HCT116 (cell line): Measurements from ENCODE around the gene NALCN. TPM values are rescaled to one million over a fixed set of nuclear protein-coding genes. Genes with fewer than 3 reads are reported as not detected.

ENCODE experiments used
- ATAC-seq: fragments of 200-7000 bp; cut with Tn5 transposase; 2 replicates; pipeline ENCODE4 v1.9.1; 2020; ENCODE audit warnings: mild to moderate bottlenecking, moderate library complexity
- BruUV-seq: library from RNA; stranded (reverse); fragments of 400-500 nt; replicated peaks from 2 replicates; lab custom pipeline; 2021; lab: Mats Ljungman, UMichigan
- CTCF ChIA-PET: fragments of 300-600 bp; sonication (Branson Sonifier 250); formaldehyde crosslinking; loops from one replicate; lab custom pipeline; 2021; ENCODE audit warnings: antibody characterized with exemption; lab: Charles Lee
- POLR2A ChIA-PET: fragments of 300-600, 350-600 bp; sonication (Branson Sonifier 250); formaldehyde crosslinking; loops from one replicate; lab custom pipeline; 2021; ENCODE audit warnings: antibody characterized with exemption; lab: Charles Lee
- RAD21 ChIA-PET, 2 experiments: fragments of 300-600 bp; sonication (Branson Sonifier 250); formaldehyde crosslinking; loops; one replicate each; lab custom pipeline; 2023; ENCODE audit warnings: low total read pairs in 2 of 2; ENCODE audit not compliant: uncharacterized antibody in 2 of 2, unreplicated experiment in 2 of 2, low non-redundant PET in 1 of 2; lab: Charles Lee
- DNase-seq: peaks from one replicate; pipeline ENCODE4 v3.0.0-alpha.2; 2010; ENCODE audit warnings: low read depth, low spot score
- H2AFZ ChIP-seq: fragments of 200-600 bp; shearing (Covaris generic), sonication (generic); 2 replicates; pipeline ENCODE4 v1.6.1; 2017; ENCODE audit warnings: low read depth, mixed run types, mixed read lengths, antibody characterized with exemption, low read length; ENCODE audit not compliant: poor library complexity, severe bottlenecking
- H3K27ac ChIP-seq: 2 replicates; pipeline ENCODE4 v1.5.1; 2012; ENCODE audit warnings: low read depth, low read length
- H3K27me3 ChIP-seq: fragments of 200-600 bp; sonication (generic); 2 replicates; pipeline ENCODE4 v1.6.1; 2016; ENCODE audit warnings: mixed run types, low read length, mixed read lengths; ENCODE audit not compliant: insufficient read depth
- H3K36me3 ChIP-seq, 2 experiments: fragments of 200-500 bp in 1 of 2; fragments of 200-600 bp in 1 of 2; sonication (Bioruptor generic) in 1 of 2; sonication (generic) in 1 of 2; 2 replicates each; pipeline versions ENCODE4 v1.5.1 to v1.6.1; 2014 to 2016; ENCODE audit warnings: low read length in 2 of 2, inconsistent platforms in 1 of 2, mixed read lengths in 1 of 2, mixed run types in 1 of 2; ENCODE audit not compliant: insufficient read depth in 2 of 2, control insufficient read depth in 1 of 2
- H3K4me1 ChIP-seq, 2 experiments: fragments of 200-600 bp in 1 of 2; sonication (generic) in 1 of 2; 2 replicates each; pipeline versions ENCODE4 v1.5.1 to v1.6.1; 2012 to 2017; ENCODE audit warnings: low read length in 2 of 2, inconsistent platforms in 1 of 2, mild to moderate bottlenecking in 1 of 2, mixed read lengths in 1 of 2, mixed run types in 1 of 2, moderate library complexity in 1 of 2; ENCODE audit not compliant: insufficient read depth in 2 of 2, control insufficient read depth in 1 of 2
- H3K4me2 ChIP-seq: fragments of 200-600 bp; sonication (generic); 2 replicates; pipeline ENCODE4 v1.6.1; 2017; ENCODE audit warnings: mixed run types, low read length, mixed read lengths
- H3K4me3 ChIP-seq, 2 experiments: fragments of 200-600 bp in 1 of 2; sonication (generic) in 1 of 2; replicated peaks in 1 of 2; 2 replicates each; pipeline ENCODE4 v1.5.1; 2011 to 2016; ENCODE audit warnings: low read length in 2 of 2, control low read depth in 1 of 2, low read depth in 1 of 2, mild to moderate bottlenecking in 1 of 2, mixed read lengths in 1 of 2, mixed run types in 1 of 2
- H3K79me2 ChIP-seq: fragments of 200-600 bp; sonication (generic); 2 replicates; pipeline ENCODE4 v1.6.1; 2017; ENCODE audit warnings: mild to moderate bottlenecking, mixed run types, low read length, moderate library complexity, mixed read lengths; ENCODE audit not compliant: insufficient read depth
- H3K9ac ChIP-seq: fragments of 200-600 bp; sonication (generic); 2 replicates; pipeline ENCODE4 v1.6.1; 2016; ENCODE audit warnings: low read length, mixed read lengths
- H3K9me2 ChIP-seq: fragments of 200-600 bp; sonication (generic), shearing (Covaris generic); 2 replicates; pipeline ENCODE4 v1.6.1; 2017; ENCODE audit warnings: mixed run types, mild to moderate bottlenecking, moderate library complexity; ENCODE audit not compliant: insufficient read depth
- H3K9me3 ChIP-seq, 2 experiments: fragments of 200-500 bp in 1 of 2; fragments of 200-600 bp in 1 of 2; sonication (Bioruptor generic) in 1 of 2; sonication (generic) in 1 of 2; 2 replicates each; pipeline ENCODE4 v1.6.1; 2014 to 2017; ENCODE audit warnings: low read length in 2 of 2, mixed read lengths in 2 of 2, inconsistent platforms in 1 of 2, low read depth in 1 of 2, mild to moderate bottlenecking in 1 of 2, mixed run types in 1 of 2, moderate library complexity in 1 of 2; ENCODE audit not compliant: control insufficient read depth in 1 of 2, insufficient read depth in 1 of 2
- H4K20me1 ChIP-seq: fragments of 200-600 bp; sonication (generic), shearing (Covaris generic); 2 replicates; pipeline ENCODE4 v1.6.1; 2017; ENCODE audit warnings: mixed run types, mild to moderate bottlenecking, moderate library complexity; ENCODE audit not compliant: insufficient read depth
- CBX3 ChIP-seq: IDR thresholded peaks from 2 replicates; pipeline ENCODE4 v1.6.1; 2012; ENCODE audit warnings: low read depth
- EGR1 ChIP-seq: IDR thresholded peaks from 2 replicates; pipeline ENCODE4 v1.6.1; 2012; ENCODE audit warnings: low read depth
- ELF1 ChIP-seq: IDR thresholded peaks from 2 replicates; pipeline ENCODE4 v1.6.1; 2012; ENCODE audit warnings: low read depth, borderline replicate concordance
- EZH2phosphoT487 ChIP-seq: fragments of 200-600 bp; IDR thresholded peaks from 2 replicates; pipeline ENCODE4 v1.6.1; 2018; ENCODE audit warnings: antibody characterized with exemption, borderline replicate concordance
- JUND ChIP-seq: IDR thresholded peaks from 2 replicates; pipeline ENCODE4 v1.6.1; 2012
- POLR2A ChIP-seq: IDR thresholded peaks from 2 replicates; pipeline ENCODE4 v1.7.0; 2011; ENCODE audit warnings: borderline replicate concordance; ENCODE audit not compliant: insufficient read depth, insufficient read length; ENCODE audit errors: extremely low read depth
- SIN3A ChIP-seq: IDR thresholded peaks from 2 replicates; pipeline ENCODE4 v1.6.1; 2012; ENCODE audit warnings: low read depth
- TCF7L2 ChIP-seq: IDR thresholded peaks from 2 replicates; pipeline ENCODE4 v1.7.0; 2011; ENCODE audit warnings: borderline replicate concordance, inconsistent platforms; ENCODE audit not compliant: insufficient read depth, insufficient read length; ENCODE audit errors: extremely low read depth
- YY1 ChIP-seq: IDR thresholded peaks from 2 replicates; pipeline ENCODE4 v1.6.1; 2011; ENCODE audit warnings: low read length, low read depth, moderate library complexity, mild to moderate bottlenecking; ENCODE audit not compliant: insufficient replicate concordance; ENCODE audit errors: extremely low read depth
- ZFX ChIP-seq: fragments of 450-650 bp; IDR thresholded peaks from 2 replicates; pipeline ENCODE4 v1.6.1; 2017
- ZNF274 ChIP-seq: fragments of 200-500 bp; sonication (Bioruptor generic); IDR thresholded peaks from 2 replicates; pipeline ENCODE4 v1.6.1; 2014; ENCODE audit warnings: mild to moderate bottlenecking, low read depth, low read length, inconsistent platforms
- intact Hi-C: fragments of 100-400 bp; cut with micrococcal nuclease; formaldehyde crosslinking; loops from 2 replicates; pipeline ENCODE4 v1.10.0; 2022
- total RNA-seq: library from RNA; stranded (reverse); gene quantifications from one replicate; pipeline ENCODE4 v1.2.1, GENCODE V29; 2021; ENCODE audit not compliant: unreplicated experiment
- TF ChIP-seq, protein P1 (sequence below), 3 experiments: fragments of 200-600 bp in 1 of 3; sonication (generic) in 1 of 3; IDR thresholded peaks in 2 of 3; conservative IDR thresholded peaks in 1 of 3; 2 replicates each; pipeline ENCODE4 v1.5.1; 2012 to 2017; ENCODE audit warnings: low read depth in 2 of 3, low read length in 2 of 3, antibody characterized with exemption in 1 of 3, borderline replicate concordance in 1 of 3, control low read depth in 1 of 3, mild to moderate bottlenecking in 1 of 3, mixed read lengths in 1 of 3, mixed run types in 1 of 3, moderate library complexity in 1 of 3; ENCODE audit not compliant: insufficient read depth in 1 of 3
- TF ChIP-seq, protein P2 (sequence below): IDR thresholded peaks from 2 replicates; pipeline ENCODE4 v1.6.1; 2012

Gene NALCN
- total RNA-seq, 1 experiment from 2014 or later = not detected

GRCh38 chr13:101013245-101013644 lies 403.1 kb downstream of the NALCN start:
- no peak overlapping the region for H3K27ac ChIP-seq
- H3K79me2 ChIP-seq = no peaks in the 10 kb centered on the region
- ATAC-seq (no peak), DNase-seq (no peak)
- H3K36me3 ChIP-seq = no peaks in the 10 kb centered on the region
- intact Hi-C loops = no loop called here
- BruUV-seq = no TSS peak
- H3K4me1 ChIP-seq = no peaks in the 10 kb centered on the region
- H3K9me3 ChIP-seq = no peaks in the 10 kb centered on the region
- H3K4me3 ChIP-seq = no peak overlapping the region
- H3K4me2 ChIP-seq = no peak overlapping the region
- no peaks in the 10 kb centered on the region for H4K20me1 ChIP-seq
- peaks cover 3% of the 10 kb centered on the region for H3K27me3 ChIP-seq
- RAD21 ChIA-PET = no interaction called here
- POLR2A ChIA-PET = no interaction called here
- no peak overlapping the region for H3K9ac ChIP-seq
- H3K9me2 ChIP-seq = no peaks in the 10 kb centered on the region
- H2AFZ ChIP-seq = no peak overlapping the region
- TF ChIP-seq YY1 (no peak), POLR2A (no peak), TCF7L2 (no peak), CBX3 (no peak), JUND (no peak), ELF1 (no peak), ZFX (no peak), EGR1 (no peak), EZH2phosphoT487 (no peak)
- TF ChIP-seq, protein P1, sequence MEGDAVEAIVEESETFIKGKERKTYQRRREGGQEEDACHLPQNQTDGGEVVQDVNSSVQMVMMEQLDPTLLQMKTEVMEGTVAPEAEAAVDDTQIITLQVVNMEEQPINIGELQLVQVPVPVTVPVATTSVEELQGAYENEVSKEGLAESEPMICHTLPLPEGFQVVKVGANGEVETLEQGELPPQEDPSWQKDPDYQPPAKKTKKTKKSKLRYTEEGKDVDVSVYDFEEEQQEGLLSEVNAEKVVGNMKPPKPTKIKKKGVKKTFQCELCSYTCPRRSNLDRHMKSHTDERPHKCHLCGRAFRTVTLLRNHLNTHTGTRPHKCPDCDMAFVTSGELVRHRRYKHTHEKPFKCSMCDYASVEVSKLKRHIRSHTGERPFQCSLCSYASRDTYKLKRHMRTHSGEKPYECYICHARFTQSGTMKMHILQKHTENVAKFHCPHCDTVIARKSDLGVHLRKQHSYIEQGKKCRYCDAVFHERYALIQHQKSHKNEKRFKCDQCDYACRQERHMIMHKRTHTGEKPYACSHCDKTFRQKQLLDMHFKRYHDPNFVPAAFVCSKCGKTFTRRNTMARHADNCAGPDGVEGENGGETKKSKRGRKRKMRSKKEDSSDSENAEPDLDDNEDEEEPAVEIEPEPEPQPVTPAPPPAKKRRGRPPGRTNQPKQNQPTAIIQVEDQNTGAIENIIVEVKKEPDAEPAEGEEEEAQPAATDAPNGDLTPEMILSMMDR (IDR thresholded peaks at IDR 0.05 in 2 of 3, conservative IDR thresholded peaks at IDR 0.05 in 1 of 3; ENCODE audit: borderline replicate concordance in 1 of 3, insufficient read depth in 1 of 3, low read depth in 2 of 3, low read length in 2 of 3) = no peak
- CTCF ChIA-PET = no interaction called here

- POLR2A ChIA-PET = no interaction called here
- TF ChIP-seq ZNF274 (no peak), SIN3A (no peak), TCF7L2 (no peak)
- TF ChIP-seq, protein P2, sequence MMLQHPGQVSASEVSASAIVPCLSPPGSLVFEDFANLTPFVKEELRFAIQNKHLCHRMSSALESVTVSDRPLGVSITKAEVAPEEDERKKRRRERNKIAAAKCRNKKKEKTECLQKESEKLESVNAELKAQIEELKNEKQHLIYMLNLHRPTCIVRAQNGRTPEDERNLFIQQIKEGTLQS = no peak
- TF ChIP-seq, protein P1 (IDR thresholded peaks at IDR 0.05 in 2 of 3, conservative IDR thresholded peaks at IDR 0.05 in 1 of 3; ENCODE audit: borderline replicate concordance in 1 of 3, insufficient read depth in 1 of 3, low read depth in 2 of 3, low read length in 2 of 3) = no peak
These were observed 406.2 kb downstream of the NALCN start for GRCh38 chr13:101010100-101010499.

More at GRCh38 chr13:101010100-101010499, 406.2 kb downstream of the NALCN start:
- Histone ChIP-seq H2AFZ (no peak overlapping the region), H3K79me2 (no peaks in the 10 kb centered on the region), H4K20me1 (no peaks in the 10 kb centered on the region), H3K9me2 (no peaks in the 10 kb centered on the region), H3K9me3 (no peaks in the 10 kb centered on the region), H3K4me3 (no peak overlapping the region), H3K27me3 (peaks cover 3% of the 10 kb centered on the region), H3K4me2 (no peak overlapping the region), H3K9ac (no peak overlapping the region), H3K36me3 (no peaks in the 10 kb centered on the region), H3K4me1 (no peaks in the 10 kb centered on the region), H3K27ac (no peak overlapping the region)
- RAD21 ChIA-PET = no interaction called here
- ATAC-seq (no peak), DNase-seq (no peak)
- BruUV-seq = no TSS peak
- CTCF ChIA-PET = no interaction called here
- intact Hi-C loops = no loop called here
